Activated naive CD8-positive, alpha-beta T cell treated with anti-CD3 and anti-CD28 coated beads, Interleukin-2, amount 10 ng/mL, durations not matched to agents 7 days and 5 days (primary cell): ENCODE data around the gene DDOST. TPM values are rescaled to one million over a fixed set of nuclear protein-coding genes. Genes with fewer than 3 reads are reported as not detected.
"Not testable (repeated sequence)": the region's sequence is repeated elsewhere in the genome, so short reads cannot be mapped to it uniquely, and the experiment has no call there.

ENCODE experiments used
- ATAC-seq: fragments of 150-1000 bp; cut with Tn5 transposase; one replicate; pipeline ENCODE4 v1.10.0; 2021; ENCODE audit warnings: low read depth, moderate library complexity
- POLR2A ChIA-PET: fragments of 350-600 bp; sonication (Branson Sonifier 250); formaldehyde crosslinking; loops from one replicate; lab custom pipeline; 2021; ENCODE audit warnings: antibody characterized with exemption; lab: Charles Lee
- DNase-seq: peaks from one replicate; pipeline ENCODE4 v3.0.0; 2021
- H3K27ac Mint-ChIP-seq: one replicate; pipeline ENCODE4 v1.8.0; 2022; ENCODE audit warnings: mild to moderate bottlenecking, mixed read lengths
- H3K27me3 Mint-ChIP-seq: one replicate; pipeline ENCODE4 v1.8.0; 2022; ENCODE audit warnings: mild to moderate bottlenecking, moderate library complexity, mixed read lengths
- H3K36me3 Mint-ChIP-seq: one replicate; pipeline ENCODE4 v1.8.0; 2021; ENCODE audit warnings: mild to moderate bottlenecking, mixed read lengths
- H3K4me1 Mint-ChIP-seq: one replicate; pipeline ENCODE4 v1.8.0; 2021; ENCODE audit warnings: mixed read lengths
- H3K4me3 Mint-ChIP-seq: one replicate; pipeline ENCODE4 v1.8.0; 2022; ENCODE audit warnings: mild to moderate bottlenecking, moderate library complexity, mixed read lengths
- H3K9me3 Mint-ChIP-seq: one replicate; pipeline ENCODE4 v1.8.0; 2021; ENCODE audit warnings: mixed read lengths
- total RNA-seq, 2 experiments: library from RNA; stranded (reverse); gene quantifications; one replicate each; pipeline ENCODE4 v1.2.3, GENCODE V29; 2021

DDOST gene
- total RNA-seq, 2 experiments from 2014 or later, result 131 to 134 TPM

DNA sequence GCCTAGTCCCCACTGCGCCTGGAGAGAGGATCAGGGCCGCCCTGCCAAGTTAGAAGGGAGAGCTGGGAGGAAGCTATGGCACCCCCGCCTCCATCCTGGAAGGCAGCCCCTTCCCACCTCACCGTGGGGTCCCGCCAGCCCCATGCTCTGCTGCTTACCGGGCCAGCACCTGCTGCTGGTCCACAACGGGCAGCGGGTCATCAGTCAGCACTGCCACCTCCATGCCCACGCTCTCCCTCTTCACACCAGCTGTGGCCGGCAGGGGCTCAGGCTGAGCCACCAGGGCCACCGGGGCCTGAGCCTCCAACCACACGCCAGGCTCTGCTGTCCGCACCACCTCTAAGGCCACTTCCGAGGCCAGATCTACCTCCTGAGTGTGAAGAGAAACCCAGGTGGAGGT, 23.5 kb upstream of the DDOST start:
- DNase-seq, result no peak
- Mint-ChIP-seq H3K4me3 (no peak overlapping the region), H3K9me3 (no peaks in the 10 kb centered on the region), H3K27me3 (peaks cover 25% of the 10 kb centered on the region), H3K4me1 (peaks cover 8% of the 10 kb centered on the region), H3K27ac (no peak overlapping the region), H3K36me3 (no peaks in the 10 kb centered on the region)
- POLR2A ChIA-PET, result no interaction called here
- no peak for ATAC-seq

DNA sequence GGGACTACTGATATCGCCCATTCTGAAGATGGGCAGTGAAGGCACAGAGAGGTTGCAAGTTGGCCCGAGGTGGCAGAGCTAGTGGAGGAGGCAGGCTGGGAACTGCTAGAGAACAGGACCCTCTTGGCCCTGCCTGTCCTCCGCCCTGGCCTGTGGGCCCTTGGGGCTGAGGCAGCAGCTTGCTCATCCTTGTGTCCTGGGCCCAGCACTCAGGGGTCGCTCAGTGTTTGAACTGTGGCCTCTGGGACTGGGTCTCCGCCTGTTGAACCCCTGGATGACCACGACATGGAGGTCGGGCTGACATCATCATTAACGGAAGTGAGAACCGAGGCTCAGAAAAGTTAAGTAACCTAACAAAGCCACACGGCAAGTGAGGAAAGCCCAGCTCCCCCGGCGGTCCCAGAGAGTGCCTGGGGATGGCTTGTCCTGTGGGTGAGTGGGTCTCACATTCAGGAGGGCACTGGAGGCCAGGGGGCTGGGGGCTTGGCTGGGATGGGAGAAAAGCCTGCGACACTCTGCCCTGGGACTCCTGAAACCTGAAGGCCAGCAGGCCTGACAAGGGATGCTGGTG, 23.0 kb upstream of the DDOST start:
- POLR2A ChIA-PET, result no interaction called here
- DNase-seq, result no peak
- H3K27ac Mint-ChIP-seq, result no peak overlapping the region
- H3K4me3 Mint-ChIP-seq, result no peak overlapping the region
- H3K36me3 Mint-ChIP-seq, result no peaks in the 10 kb centered on the region
- ATAC-seq, result no peak
- peaks cover 30% of the 10 kb centered on the region for H3K27me3 Mint-ChIP-seq
- peaks cover 8% of the 10 kb centered on the region for H3K4me1 Mint-ChIP-seq
- H3K9me3 Mint-ChIP-seq, result no peaks in the 10 kb centered on the region

DNA sequence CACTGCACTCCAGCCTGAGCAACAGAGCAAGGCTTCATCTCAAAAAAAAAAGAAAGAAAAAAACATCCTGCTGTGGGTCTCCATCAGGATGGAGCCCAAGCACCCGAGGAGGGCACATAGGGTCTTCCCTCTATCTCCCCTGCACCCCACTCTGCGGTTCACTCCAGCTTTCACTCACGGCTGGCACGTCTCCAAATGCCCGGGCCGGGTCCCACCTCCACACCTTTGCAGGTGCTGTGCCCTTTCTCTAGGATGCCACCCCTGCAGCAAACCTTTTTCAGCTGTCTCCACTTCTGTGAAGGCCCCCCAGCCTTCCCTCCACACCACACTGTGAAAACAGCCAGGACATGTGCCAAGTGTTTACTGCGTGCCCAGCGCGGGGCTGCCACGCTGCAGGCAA, 22.4 kb upstream of the DDOST start:
- POLR2A ChIA-PET, result no interaction called here
- no peaks in the 10 kb centered on the region for H3K9me3 Mint-ChIP-seq
- ATAC-seq (no peak), DNase-seq (no peak)
- H3K36me3 Mint-ChIP-seq, result no peaks in the 10 kb centered on the region
- no peak overlapping the region for H3K27ac Mint-ChIP-seq
- no peak overlapping the region for H3K4me3 Mint-ChIP-seq
- peaks cover 35% of the 10 kb centered on the region for H3K27me3 Mint-ChIP-seq
- H3K4me1 Mint-ChIP-seq, result peaks cover 11% of the 10 kb centered on the region

DNA sequence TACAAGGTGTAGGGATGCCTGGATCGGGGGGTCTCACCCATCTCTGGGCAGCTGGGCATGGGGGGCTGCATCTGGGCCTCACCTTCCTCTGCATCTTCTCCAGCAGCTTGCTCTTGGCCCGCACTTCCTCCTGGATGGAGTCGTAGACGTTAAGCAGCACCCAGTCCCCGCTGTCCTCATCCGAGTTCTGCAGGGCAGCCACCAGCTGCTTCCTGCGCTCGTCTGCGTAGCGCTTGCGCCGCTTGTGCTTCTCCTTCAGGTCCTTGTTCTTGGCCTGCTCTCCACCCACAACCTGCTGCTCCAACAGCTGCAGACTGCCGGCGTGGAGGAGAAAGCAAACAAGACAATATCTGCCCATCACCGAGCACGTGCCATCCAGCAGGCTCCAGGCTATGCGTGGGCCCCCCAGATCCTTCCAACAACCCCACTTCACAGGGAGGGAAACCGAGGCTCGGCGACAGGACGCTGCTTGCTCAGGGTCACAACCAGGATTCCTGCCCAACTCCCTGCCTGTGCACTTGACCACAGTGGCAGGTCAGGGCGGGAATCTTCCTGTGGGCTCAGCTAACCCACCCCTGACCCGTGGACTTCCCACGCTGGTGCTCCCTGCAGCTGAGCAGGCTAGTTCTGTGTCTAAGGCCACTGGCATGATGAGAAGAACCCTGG, 21.5 kb upstream of the DDOST start:
- DNase-seq (no peak), ATAC-seq (no peak)
- Mint-ChIP-seq H3K36me3 (peaks cover 3% of the 10 kb centered on the region), H3K4me3 (peak overlapping the region; percentile 51), H3K4me1 (peaks cover 18% of the 10 kb centered on the region), H3K27me3 (peaks cover 37% of the 10 kb centered on the region), H3K9me3 (peaks cover 3% of the 10 kb centered on the region), H3K27ac (no peak overlapping the region)
- POLR2A ChIA-PET, result interaction anchor here (1.3 kb wide), 1 partner anchor 21 kb away, joined by 3 read pairs; no protein-coding TSS in a partner anchor

DNA sequence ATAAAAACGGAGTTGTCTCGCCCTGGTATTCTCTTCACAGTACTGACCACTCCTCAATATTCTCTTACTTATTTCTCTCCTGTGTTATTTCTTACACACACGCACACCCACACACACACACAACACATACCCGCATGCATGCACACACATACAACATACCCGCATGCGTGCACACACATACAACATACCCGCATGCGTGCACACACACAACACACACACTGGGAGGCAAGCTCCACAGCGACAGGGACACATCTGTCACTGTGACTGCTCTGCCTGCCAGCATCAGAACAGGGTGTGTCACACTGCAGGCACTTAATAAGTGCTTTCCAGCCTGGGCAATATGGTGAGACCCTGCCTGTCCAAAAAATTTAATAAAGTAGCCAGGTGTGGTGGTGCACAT, 20.8 kb upstream of the DDOST start:
- POLR2A ChIA-PET, result interaction anchor here (1.3 kb wide), 1 partner anchor 20 kb away, joined by 3 read pairs; no protein-coding TSS in a partner anchor
- no peak for DNase-seq
- peaks cover 8% of the 10 kb centered on the region for H3K9me3 Mint-ChIP-seq
- H3K27ac Mint-ChIP-seq, result no peak overlapping the region
- H3K4me3 Mint-ChIP-seq, result no peak overlapping the region
- H3K36me3 Mint-ChIP-seq, result peaks cover 3% of the 10 kb centered on the region
- H3K27me3 Mint-ChIP-seq, result peaks cover 40% of the 10 kb centered on the region
- ATAC-seq, result no peak
- H3K4me1 Mint-ChIP-seq, result peaks cover 18% of the 10 kb centered on the region

DNA sequence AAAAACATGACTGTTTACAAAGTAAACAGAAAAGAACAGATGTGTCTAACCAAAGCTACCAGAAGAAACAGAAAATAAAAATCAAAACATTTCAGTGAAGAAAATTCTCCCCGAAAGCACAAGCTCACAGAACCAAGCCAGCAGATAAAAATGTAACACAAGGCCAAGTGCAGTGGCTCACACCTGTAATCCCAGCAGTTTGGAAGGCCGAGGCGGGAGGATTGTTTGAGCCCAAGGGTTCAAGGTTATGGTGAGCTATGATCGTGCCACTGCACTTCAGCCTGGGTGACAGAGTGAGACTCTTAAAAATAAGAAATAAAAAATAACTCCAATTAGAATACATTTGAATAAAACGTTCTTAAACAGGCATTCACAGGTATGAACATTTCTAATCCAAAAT, 19.1 kb upstream of the DDOST start:
- Mint-ChIP-seq H3K4me1 (peaks cover 16% of the 10 kb centered on the region), H3K4me3 (no peak overlapping the region), H3K27me3 (peaks cover 49% of the 10 kb centered on the region), H3K9me3 (peaks cover 8% of the 10 kb centered on the region), H3K36me3 (peaks cover 3% of the 10 kb centered on the region), H3K27ac (no peak overlapping the region)
- POLR2A ChIA-PET, result interaction anchor here (0.6 kb wide), 1 partner anchor 19 kb away, joined by 5 read pairs; no protein-coding TSS in a partner anchor
- DNase-seq (no peak), ATAC-seq (no peak)

DNA sequence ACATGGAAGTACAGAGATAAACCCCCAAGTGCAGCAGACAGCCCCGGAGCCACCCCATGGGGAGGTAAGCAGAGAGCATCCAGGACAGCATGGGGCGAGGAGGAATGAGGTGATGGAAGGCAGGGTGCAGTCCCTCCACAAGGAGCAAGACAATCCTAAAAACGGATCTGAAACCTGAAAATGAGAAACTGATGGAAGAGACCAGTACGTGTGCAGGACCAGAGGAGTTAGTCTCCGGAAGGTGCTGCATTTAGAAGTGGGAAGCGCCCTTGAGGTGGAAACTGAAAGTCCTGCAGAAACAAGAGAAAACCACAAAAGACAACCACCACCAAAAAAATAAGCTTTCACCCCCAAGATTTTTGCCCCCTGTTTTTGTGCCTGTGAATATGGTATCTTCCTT, 17.4 kb upstream of the DDOST start:
- Mint-ChIP-seq H3K9me3 (peaks cover 8% of the 10 kb centered on the region), H3K4me3 (peak overlapping the region; percentile 73), H3K27me3 (peaks cover 56% of the 10 kb centered on the region), H3K4me1 (peaks cover 16% of the 10 kb centered on the region), H3K36me3 (peaks cover 3% of the 10 kb centered on the region), H3K27ac (peak overlapping the region; percentile 77)
- POLR2A ChIA-PET, result interaction anchor here (0.6 to 1.0 kb wide), 4 partner anchors 12 to 1287 kb away, joined by 3 read pairs; no protein-coding TSS in a partner anchor
- DNase-seq (no peak), ATAC-seq (peak; percentile 85)

DNA sequence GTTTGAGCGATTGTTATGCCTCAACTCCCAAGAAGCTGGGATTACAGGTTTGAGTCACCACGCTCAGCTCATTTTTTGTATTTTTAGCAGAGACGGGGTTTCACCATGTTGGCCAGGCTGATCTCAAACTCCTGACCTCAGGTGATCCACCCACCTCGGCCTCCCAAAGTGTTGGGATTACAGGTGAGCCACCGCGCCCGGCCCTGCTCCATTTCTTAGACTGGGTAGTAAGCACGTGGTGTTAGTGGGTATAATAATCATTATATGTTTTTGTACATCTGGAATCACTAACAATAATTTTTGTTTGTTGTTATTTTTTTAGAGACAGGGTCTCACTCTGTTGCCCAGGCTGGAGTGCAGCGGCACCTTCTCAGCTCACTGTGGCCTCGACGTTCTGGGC, 12.5 kb upstream of the DDOST start:
- not testable (repeated sequence) for DNase-seq, H3K36me3 Mint-ChIP-seq

DNA sequence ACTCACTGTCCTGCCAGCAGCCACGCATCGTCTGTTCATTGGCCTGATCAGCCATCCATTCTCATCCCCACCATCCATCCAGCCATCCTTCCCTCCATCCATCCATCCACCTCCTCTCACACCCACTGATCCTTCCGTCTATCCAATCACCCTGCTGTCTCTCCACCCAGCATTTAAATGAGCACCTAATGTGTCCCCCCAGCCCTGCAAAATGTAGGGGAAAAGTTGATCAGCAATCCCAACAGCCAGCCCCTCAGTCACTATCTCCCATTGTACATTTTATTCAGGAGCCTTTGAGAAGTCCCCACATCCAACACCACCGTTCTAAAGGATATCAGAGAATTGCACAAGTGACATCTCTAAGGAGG, 11.1 kb upstream of the DDOST start:
- no peak for ATAC-seq
- no peak overlapping the region for H3K27ac Mint-ChIP-seq
- H3K9me3 Mint-ChIP-seq, result peaks cover 3% of the 10 kb centered on the region
- H3K4me3 Mint-ChIP-seq, result no peak overlapping the region
- H3K27me3 Mint-ChIP-seq, result peaks cover 30% of the 10 kb centered on the region
- no peaks in the 10 kb centered on the region for H3K4me1 Mint-ChIP-seq
- H3K36me3 Mint-ChIP-seq, result no peaks in the 10 kb centered on the region
- no peak for DNase-seq
- POLR2A ChIA-PET, result no interaction called here

More for the DNA sequence above, 12.5 kb upstream of the DDOST start:
- POLR2A ChIA-PET, H3K4me1 Mint-ChIP-seq, ATAC-seq, H3K4me3 Mint-ChIP-seq, H3K9me3 Mint-ChIP-seq, H3K27ac Mint-ChIP-seq: not testable (repeated sequence)
- H3K27me3 Mint-ChIP-seq, result peaks cover 35% of the 10 kb centered on the region

DNA sequence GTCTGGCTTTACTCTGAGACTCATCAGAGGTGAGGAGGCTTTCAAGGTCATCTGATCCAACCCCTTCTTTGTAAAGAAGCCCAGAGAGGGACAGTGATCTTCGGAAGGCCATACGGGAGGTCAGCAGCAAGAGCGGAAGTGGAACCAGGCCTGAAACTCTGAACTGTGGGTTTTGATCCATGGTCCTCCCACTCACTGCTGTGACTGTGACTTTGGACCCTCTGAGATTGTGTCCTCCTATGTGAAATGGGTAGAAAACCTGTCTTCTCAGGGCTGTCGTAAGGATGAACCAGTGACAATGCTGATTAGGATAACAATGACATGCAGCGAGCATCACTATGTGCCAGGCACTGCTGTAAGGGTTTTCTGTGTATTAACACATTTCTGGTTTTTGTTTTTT, 9.8 kb upstream of the DDOST start:
- no peak for ATAC-seq
- H3K36me3 Mint-ChIP-seq, result no peaks in the 10 kb centered on the region
- H3K27me3 Mint-ChIP-seq, result peaks cover 23% of the 10 kb centered on the region
- peaks cover 1% of the 10 kb centered on the region for H3K9me3 Mint-ChIP-seq
- DNase-seq, result no peak
- POLR2A ChIA-PET, result no interaction called here
- no peak overlapping the region for H3K27ac Mint-ChIP-seq
- peaks cover 3% of the 10 kb centered on the region for H3K4me1 Mint-ChIP-seq
- H3K4me3 Mint-ChIP-seq, result no peak overlapping the region

DNA sequence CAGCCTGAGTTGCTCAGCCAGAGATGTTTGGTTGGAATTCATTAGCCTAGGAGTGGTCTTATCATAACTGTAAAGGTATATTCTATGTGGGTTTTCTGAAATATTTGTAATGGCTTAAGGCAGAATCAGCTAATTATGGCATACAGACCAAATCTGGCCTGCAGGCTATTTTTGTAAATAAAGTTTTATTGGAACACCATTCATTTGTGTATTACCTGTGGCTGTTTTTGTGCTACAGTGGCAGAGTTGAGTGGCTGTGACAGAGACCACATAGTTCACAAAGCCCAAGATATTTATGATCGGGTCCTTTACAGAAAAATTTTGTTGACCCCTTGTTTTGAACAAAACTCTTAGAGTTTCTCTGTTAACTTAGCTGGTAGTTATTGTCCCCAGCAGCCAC, 7.4 kb upstream of the DDOST start:
- ATAC-seq (no peak), DNase-seq (no peak)
- POLR2A ChIA-PET, result no interaction called here
- Mint-ChIP-seq H3K27ac (no peak overlapping the region), H3K36me3 (no peaks in the 10 kb centered on the region), H3K9me3 (peaks cover 1% of the 10 kb centered on the region), H3K4me1 (peaks cover 7% of the 10 kb centered on the region), H3K4me3 (no peak overlapping the region), H3K27me3 (peaks cover 7% of the 10 kb centered on the region)

DNA sequence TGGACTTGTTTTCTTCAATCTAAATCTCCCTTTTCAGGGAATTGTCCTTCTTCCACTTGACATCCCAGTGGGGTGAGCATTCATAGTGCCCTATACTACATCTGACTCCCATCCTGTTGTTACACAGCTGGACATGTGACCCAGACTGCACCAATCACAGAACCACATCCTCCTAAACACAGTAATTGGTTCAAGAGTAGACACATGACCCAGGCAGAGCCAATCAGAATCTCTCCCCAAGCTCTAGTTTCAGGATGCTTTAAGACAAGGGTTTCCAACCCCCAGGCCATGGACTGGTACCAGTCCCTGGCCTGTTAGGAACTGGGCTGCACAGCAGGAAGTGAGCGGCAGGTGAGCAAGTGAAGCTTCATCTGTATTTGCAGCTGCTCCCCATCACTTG, 5.6 kb upstream of the DDOST start:
- Mint-ChIP-seq H3K4me3 (peak overlapping the region; percentile 58), H3K27ac (peak overlapping the region; percentile 65), H3K36me3 (no peaks in the 10 kb centered on the region), H3K9me3 (peaks cover 1% of the 10 kb centered on the region), H3K4me1 (peaks cover 17% of the 10 kb centered on the region), H3K27me3 (no peaks in the 10 kb centered on the region)
- DNase-seq, result no peak
- POLR2A ChIA-PET, result interaction anchor here (1.5 kb wide), 1 partner anchor 12 kb away, joined by 3 read pairs; no protein-coding TSS in a partner anchor
- peak; percentile 77 for ATAC-seq

DNA sequence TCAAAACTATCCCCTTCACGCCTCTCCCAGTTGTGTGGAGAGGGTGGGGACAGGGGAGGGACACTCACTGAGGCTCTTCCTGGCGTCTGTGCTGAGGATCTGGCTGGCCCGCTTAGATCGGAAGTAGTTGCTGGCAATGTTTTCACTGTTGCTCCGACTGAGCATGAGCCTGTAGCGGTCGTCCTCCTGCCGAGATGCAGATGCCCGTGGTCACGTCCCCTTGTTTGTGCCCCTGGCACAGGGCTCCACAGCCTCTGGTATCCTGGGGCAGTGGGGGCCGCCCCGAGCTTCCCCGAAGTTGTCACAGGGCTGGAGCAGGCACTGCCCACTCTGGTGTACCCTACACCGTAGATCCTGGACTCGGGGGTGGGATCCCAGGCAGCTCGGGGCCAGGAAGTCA, 5.0 kb upstream of the DDOST start:
- Mint-ChIP-seq H3K9me3 (peaks cover 1% of the 10 kb centered on the region), H3K27ac (no peak overlapping the region), H3K36me3 (peaks cover under 1% of the 10 kb centered on the region), H3K27me3 (no peaks in the 10 kb centered on the region), H3K4me1 (peaks cover 19% of the 10 kb centered on the region), H3K4me3 (no peak overlapping the region)
- no peak for ATAC-seq
- POLR2A ChIA-PET, result interaction anchor here (1.0 to 1.5 kb wide), 2 partner anchors 13 to 158 kb away, joined by 3 read pairs; partner anchors contain the start of gene MUL1
- no peak for DNase-seq

DNA sequence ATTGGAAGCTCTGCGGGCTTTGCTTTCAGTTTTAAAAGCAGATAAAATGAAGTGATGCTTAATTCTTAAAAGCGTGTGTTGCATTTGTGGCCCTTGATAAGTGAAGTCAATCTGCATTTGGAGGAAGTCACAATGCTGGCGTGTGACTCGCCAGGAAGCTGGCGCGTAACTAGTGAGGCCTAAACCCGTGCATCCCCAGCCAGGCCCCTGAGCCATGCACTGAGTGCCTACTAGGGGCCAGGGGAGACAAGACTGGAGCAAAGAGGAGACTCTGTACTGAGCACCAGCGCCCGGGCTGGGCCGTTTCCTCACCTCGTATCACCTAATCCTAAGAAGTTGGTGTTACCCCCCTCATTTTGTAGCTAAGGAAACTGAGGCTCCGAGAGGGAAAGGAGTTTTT, 4.6 kb upstream of the DDOST start:
- no peak overlapping the region for H3K4me3 Mint-ChIP-seq
- no peak for DNase-seq
- H3K27me3 Mint-ChIP-seq, result no peaks in the 10 kb centered on the region
- H3K9me3 Mint-ChIP-seq, result peaks cover 1% of the 10 kb centered on the region
- peak overlapping the region; percentile 48 for H3K27ac Mint-ChIP-seq
- H3K4me1 Mint-ChIP-seq, result peaks cover 20% of the 10 kb centered on the region
- peaks cover 2% of the 10 kb centered on the region for H3K36me3 Mint-ChIP-seq
- POLR2A ChIA-PET, result interaction anchor here (1.0 to 1.5 kb wide), 2 partner anchors 13 to 158 kb away, joined by 3 read pairs; partner anchors contain the start of gene MUL1
- ATAC-seq, result no peak
